Measurements from ENCODE around the gene HOXD3.

- TF ChIP-seq CTCF (optimal IDR thresholded peaks at IDR 0.05 in 1 of 3, IDR thresholded peaks at IDR 0.05 in 1 of 3, conservative IDR thresholded peaks at IDR 0.05 in 1 of 3; ENCODE audit: extremely low read depth in 1 of 3, insufficient read depth in 2 of 3, low read length in 3 of 3): no peak
- no peak for TF ChIP-seq EZH2 (IDR thresholded peaks at IDR 0.05; ENCODE audit: low read length)
Measured at GRCh38 chr2:176130957-176131847, 25.9 kb upstream of the HOXD3 start.

All from keratinocyte (primary cell).